Endothelial cell of umbilical vein (primary cell): ENCODE measurements around the gene NR1I3. TPM values are rescaled to one million over a fixed set of nuclear protein-coding genes. Genes with fewer than 3 reads are reported as not detected.

Experiments
- BruUV-seq: library from RNA; stranded (reverse); fragments of 400-500 nt; replicated peaks from 2 replicates; lab custom pipeline; 2021; lab: Mats Ljungman, UMichigan
- CTCF ChIA-PET: fragments of 300-600, 350-600 bp; sonication (Branson Sonifier 250); formaldehyde crosslinking; loops from one replicate; lab custom pipeline; 2021; ENCODE audit warnings: antibody characterized with exemption, inconsistent platforms; lab: Charles Lee
- POLR2A ChIA-PET: fragments of 300-600, 350-600 bp; sonication (Branson Sonifier 250); formaldehyde crosslinking; loops from one replicate; lab custom pipeline; 2021; ENCODE audit warnings: antibody characterized with exemption, inconsistent platforms; lab: Charles Lee
- DNase-seq: peaks from one replicate; pipeline ENCODE4 v3.0.0-alpha.2; 2011; ENCODE audit warnings: low read depth, low spot score
- FAIRE-seq: peaks from 2 replicates; lab custom pipeline; 2011; peaks lifted over from hg19 to GRCh38; lab: Jason Lieb, UNC
- H2AFZ ChIP-seq: 2 replicates; pipeline ENCODE4 v1.6.0; 2012; ENCODE audit warnings: low read depth, low read length, control low read depth, inconsistent platforms
- H3K27ac ChIP-seq: 2 replicates; pipeline ENCODE4 v1.5.1; 2011; ENCODE audit warnings: low read depth, mild to moderate bottlenecking, control low read depth, low read length, moderate library complexity; ENCODE audit not compliant: insufficient read depth
- H3K27me3 ChIP-seq, 2 experiments: 2 replicates each; pipeline versions ENCODE4 v1.6.0 to v1.6.1; 2011; ENCODE audit warnings: low read length in 2 of 2, mixed read lengths in 1 of 2; ENCODE audit not compliant: control insufficient read depth in 2 of 2, insufficient read depth in 2 of 2
- H3K36me3 ChIP-seq, 2 experiments: 2 replicates in 1 of 2; 3 replicates in 1 of 2; pipeline ENCODE4 v1.5.1; 2011; ENCODE audit warnings: low read length in 2 of 2, mild to moderate bottlenecking in 1 of 2, moderate library complexity in 1 of 2; ENCODE audit not compliant: control insufficient read depth in 2 of 2, insufficient read depth in 2 of 2; ENCODE audit errors: extremely low read depth in 1 of 2
- H3K4me1 ChIP-seq: 3 replicates; pipeline ENCODE4 v1.5.1; 2011; ENCODE audit warnings: mild to moderate bottlenecking, low read length; ENCODE audit not compliant: control insufficient read depth, insufficient read depth; ENCODE audit errors: extremely low read depth
- H3K4me2 ChIP-seq: 2 replicates; pipeline ENCODE4 v1.6.1; 2011; ENCODE audit warnings: low read length, control low read depth, mixed read lengths; ENCODE audit not compliant: insufficient read depth
- H3K4me3 ChIP-seq, 3 experiments: fragments of 200-600 bp in 1 of 3; sonication (generic), shearing (Covaris generic) in 1 of 3; replicated peaks in 1 of 3; 2 replicates each; pipeline ENCODE4 v1.5.1; 2011 to 2016; ENCODE audit warnings: control low read depth in 3 of 3, low read length in 3 of 3, mild to moderate bottlenecking in 2 of 3, inconsistent platforms in 1 of 3, low read depth in 1 of 3, moderate library complexity in 1 of 3; ENCODE audit not compliant: insufficient read depth in 1 of 3
- H3K79me2 ChIP-seq: 2 replicates; pipeline ENCODE4 v1.6.0; 2012; ENCODE audit warnings: low read length, inconsistent platforms; ENCODE audit not compliant: control insufficient read depth, insufficient read depth
- H3K9ac ChIP-seq: replicated peaks from 2 replicates; pipeline ENCODE3; 2011; ENCODE audit warnings: low read length, control low read depth; ENCODE audit not compliant: insufficient read depth; ENCODE audit errors: extremely low read depth
- H3K9me1 ChIP-seq: replicated peaks from 3 replicates; pipeline ENCODE4 v1.6.0; 2011; ENCODE audit warnings: mild to moderate bottlenecking, low read length; ENCODE audit not compliant: control insufficient read depth, insufficient read depth; ENCODE audit errors: extremely low read depth
- H3K9me3 ChIP-seq: replicated peaks from 2 replicates; pipeline ENCODE4 v1.5.1; 2012; ENCODE audit warnings: low read length, inconsistent platforms; ENCODE audit not compliant: control insufficient read depth, insufficient read depth
- H4K20me1 ChIP-seq: replicated peaks from 2 replicates; pipeline ENCODE3; 2011; ENCODE audit warnings: mild to moderate bottlenecking, low read length; ENCODE audit not compliant: control insufficient read depth, insufficient read depth; ENCODE audit errors: extremely low read depth
- CTCF ChIP-seq, 2 donors: IDR thresholded peaks; 1 replicate in 1 of 2; 2 replicates in 1 of 2; pipeline ENCODE4 v1.5.1; 2011; ENCODE audit warnings: low read length in 2 of 2, mild to moderate bottlenecking in 2 of 2, moderate library complexity in 2 of 2, control low read depth in 1 of 2, inconsistent platforms in 1 of 2, low read depth in 1 of 2; ENCODE audit not compliant: insufficient read depth in 1 of 2; ENCODE audit errors: extremely low read depth in 1 of 2
- FOS ChIP-seq: IDR thresholded peaks from 2 replicates; pipeline ENCODE4 v1.6.1; 2011; ENCODE audit warnings: mild to moderate bottlenecking, low read length, moderate library complexity, borderline replicate concordance; ENCODE audit not compliant: insufficient read depth
- GATA2 ChIP-seq: IDR thresholded peaks from 2 replicates; pipeline ENCODE4 v1.7.0; 2011; ENCODE audit warnings: low read depth, mild to moderate bottlenecking, moderate library complexity, mixed read lengths, low read length; ENCODE audit not compliant: insufficient read length, insufficient read depth
- MYC ChIP-seq: IDR thresholded peaks from one replicate; pipeline ENCODE4 v1.6.1; 2011; ENCODE audit warnings: mild to moderate bottlenecking, low read depth, low read length
- POLR2A ChIP-seq: IDR thresholded peaks from 2 replicates; pipeline ENCODE4 v1.6.1; 2012; ENCODE audit warnings: low read depth, mild to moderate bottlenecking, control low read depth, low read length
- dilution Hi-C: fragments of 300-500 bp; cut with MboI; formaldehyde crosslinking; loops from one replicate; pipeline ENCODE4 v1.15.0; 2019; ENCODE audit warnings: low sequenced_read_pairs; ENCODE audit not compliant: extremely low pct_ligation_motif_present
- intact Hi-C: fragments of 100-400 bp; cut with micrococcal nuclease; formaldehyde crosslinking; loops from one replicate; pipeline ENCODE4 v1.10.0; 2022
- polyA plus RNA-seq, 4 experiments: library from polyadenylated mRNA; depleted of rRNA in 3 of 4; stranded (reverse) in 3 of 4; unstranded in 1 of 4; fragments of >200 nt; gene quantifications; 2 replicates each; pipeline versions ENCODE4 v1.2.1 to v1.2.3, GENCODE V29; 2011 to 2012; ENCODE audit warnings: missing spikeins in 1 of 4
- total RNA-seq: library from RNA; stranded (reverse); gene quantifications from 2 replicates; pipeline ENCODE4 v1.2.3, GENCODE V29; 2021

The NR1I3 gene
- total and polyA plus RNA-seq, 2 donors (not counting 3 experiments of a cell fraction or from before 2014, with no cell fraction given): not detected

- no peaks in the 10 kb centered on the region for H3K9me1 ChIP-seq
- intact Hi-C loops: no loop called here
- no peaks in the 10 kb centered on the region for H4K20me1 ChIP-seq
- H3K4me3 ChIP-seq: no peak overlapping the region
- H3K27ac ChIP-seq: no peak overlapping the region
- no peak overlapping the region for H3K4me2 ChIP-seq
- dilution Hi-C loops: no loop called here
- FAIRE-seq (peak; percentile 56), DNase-seq (no peak)
- ChIA-PET POLR2A (no interaction called here), CTCF (interaction anchor here (1.5 to 2.8 kb wide), 7 partner anchors 10 to 200 kb away, joined by 5 to 15 read pairs (median 8); partner anchors contain the start of genes NDUFS2, PPOX and TOMM40L)
- H3K4me1 ChIP-seq: peaks cover 25% of the 10 kb centered on the region
- H3K79me2 ChIP-seq: no peaks in the 10 kb centered on the region
- no peaks in the 10 kb centered on the region for H3K36me3 ChIP-seq
- TF ChIP-seq FOS (peak; percentile 25), POLR2A (no peak)
- H3K9ac ChIP-seq: no peak overlapping the region
- no peaks in the 10 kb centered on the region for H3K9me3 ChIP-seq
- H2AFZ ChIP-seq: peak overlapping the region; percentile 55
- H3K27me3 ChIP-seq: no peaks in the 10 kb centered on the region
- BruUV-seq: no TSS peak
Measured at GRCh38 chr1:161182214-161182613, 55.8 kb downstream of the NR1I3 start.

GRCh38 chr1:161180639-161181038, 57.4 kb downstream of the NR1I3 start:
- CTCF ChIA-PET: interaction anchor here (0.6 to 2.8 kb wide), 5 partner anchors 9 to 202 kb away, joined by 3 to 10 read pairs (median 6); partner anchors contain the start of genes PPOX and TOMM40L
- intact Hi-C loops: no loop called here
- Histone ChIP-seq H4K20me1 (no peaks in the 10 kb centered on the region), H3K79me2 (peaks cover 8% of the 10 kb centered on the region), H3K4me2 (no peak overlapping the region), H3K9me3 (no peaks in the 10 kb centered on the region), H3K4me1 (peaks cover 23% of the 10 kb centered on the region), H3K9ac (no peak overlapping the region), H3K36me3 (no peaks in the 10 kb centered on the region), H3K27me3 (no peaks in the 10 kb centered on the region), H3K9me1 (no peaks in the 10 kb centered on the region), H2AFZ (no peak overlapping the region), H3K4me3 (no peak overlapping the region), H3K27ac (no peak overlapping the region)
- POLR2A ChIA-PET: interaction anchor here (0.7 kb wide), 1 partner anchor 14 kb away, joined by 5 read pairs; the partner anchor contains the start of gene PPOX
- dilution Hi-C loops: no loop called here
- FAIRE-seq (peak; percentile 33), DNase-seq (no peak)
- no TSS peak for BruUV-seq
- no peak for TF ChIP-seq GATA2
- peak; percentile 10 to 13 for TF ChIP-seq CTCF (IDR thresholded peaks at IDR 0.05; ENCODE audit: extremely low read depth in 1 of 2, insufficient read depth in 1 of 2, low read depth in 1 of 2, low read length in 2 of 2)
- TF ChIP-seq MYC: no peak
